Stomach (tissue), 9 donors: ENCODE results near the gene CHST14. TPM values are rescaled to one million over a fixed set of nuclear protein-coding genes. Genes with fewer than 3 reads are reported as not detected.

Experiments used
- DNase-seq, 2 donors: peaks; one replicate each; pipeline versions ENCODE4 v3.0.0 to v3.0.0-alpha.2; 2013 to 2019
- H3K27ac ChIP-seq, 5 donors: fragments of 200-600 bp in 4 of 5; sonication (generic) in 4 of 5; one replicate each; pipeline ENCODE4 v1.5.1; 2013 to 2019; ENCODE audit warnings: mild to moderate bottlenecking in 1 of 5, moderate library complexity in 1 of 5
- H3K27me3 ChIP-seq, 3 donors: fragments of 200-600 bp; sonication (generic); one replicate each; pipeline ENCODE4 v1.5.1; 2017 to 2019; ENCODE audit warnings: mixed run types in 1 of 3
- H3K36me3 ChIP-seq, 4 donors: fragments of 200-600 bp; sonication (generic); 1 replicate in 3 of 4; 2 replicates in 1 of 4; pipeline ENCODE4 v1.5.1; 2016 to 2019
- H3K4me1 ChIP-seq, 4 donors: fragments of 200-600 bp; sonication (generic); one replicate each; pipeline ENCODE4 v1.5.1; 2016 to 2019
- H3K4me3 ChIP-seq, 4 donors: fragments of 200-600 bp; sonication (generic) in 3 of 4; one replicate each; pipeline ENCODE4 v1.5.1; 2016 to 2019; ENCODE audit warnings: mild to moderate bottlenecking in 1 of 4
- H3K9me3 ChIP-seq, 4 donors: fragments of 200-600 bp; sonication (generic); one replicate each; pipeline ENCODE4 v1.5.1; 2016 to 2019
- CTCF ChIP-seq, 7 experiments: fragments of 450-650 bp in 4 of 7; fragments of 200-600 bp in 3 of 7; sonication (generic) in 3 of 7; IDR thresholded peaks; one replicate each; pipeline ENCODE4 v1.5.1; 2016 to 2019; ENCODE audit warnings: antibody characterized with exemption in 7 of 7, control low read depth in 2 of 7, mild to moderate bottlenecking in 1 of 7
- EP300 ChIP-seq: sonication (generic); formaldehyde crosslinking; IDR thresholded peaks from one replicate; pipeline ENCODE4 v1.6.1; 2017; ENCODE audit warnings: antibody characterized with exemption
- POLR2A ChIP-seq, 4 donors: fragments of 450-650 bp; IDR thresholded peaks; one replicate each; pipeline ENCODE4 v1.6.1; 2016; ENCODE audit warnings: antibody characterized with exemption in 4 of 4, control low read depth in 2 of 4, mild to moderate bottlenecking in 1 of 4, moderate library complexity in 1 of 4
- POLR2AphosphoS5 ChIP-seq, 3 donors: sonication (generic); formaldehyde crosslinking; IDR thresholded peaks; one replicate each; pipeline ENCODE4 v1.6.1; 2016; ENCODE audit warnings: antibody characterized with exemption in 3 of 3
- WGBS, 5 donors: extraction: QIAGEN DNeasy Blood & Tissue Kit in 3 of 5; methylation state at CpG; one replicate each; pipeline versions ENCODE4 v1.1.5 to v1.1.7; 2013 to 2018; 5-methylcytosine and 5-hydroxymethylcytosine counted together
- intact Hi-C: fragments of 100-400 bp; cut with DNase I; formaldehyde crosslinking; loops from one replicate; pipeline ENCODE4 v1.15.1; 2023; ENCODE audit warnings: low total_unique reads
- polyA plus RNA-seq, 3 donors: library from polyadenylated mRNA; stranded (reverse); fragments of 200-250 nt; gene quantifications; one replicate each; pipeline ENCODE4 v1.2.3, GENCODE V29; 2013
- total RNA-seq, 5 donors: library from RNA; depleted of rRNA; stranded (reverse); fragments of >200 nt; gene quantifications; one replicate each; pipeline versions ENCODE4 v1.1.0 to v1.2.3, GENCODE V29; 2014 to 2016
- donor health status: healthy with polysubstance abuse.
- donor health status: Bipolar disorder and iron deficiency.
- donor health status: healthy.

CHST14 gene
- total and polyA plus RNA-seq, 8 donors: 0.92 to 14.6 (median 5.1) TPM

GRCh38 chr15:40474581-40474980 is 3.8 kb downstream of the CHST14 start:
- Histone ChIP-seq H3K27me3 (no peaks in the 10 kb centered on the region), H3K4me1 (peaks cover 15 to 24% (median 21%) of the 10 kb centered on the region in 4 donors), H3K36me3 (no peaks in the 10 kb centered on the region), H3K4me3 (no peak overlapping the region), H3K27ac (no peak overlapping the region), H3K9me3 (no peaks in the 10 kb centered on the region)
- WGBS, 5 donors: 80 to 82% (median 81%) methylated on average over 8 of the region's 8 CpGs
- intact Hi-C loops: no loop called here
- DNase-seq: no peak
- TF ChIP-seq POLR2A (IDR thresholded peaks at IDR 0.05) (no peak), EP300 (no peak), POLR2AphosphoS5 (IDR thresholded peaks at IDR 0.05) (no peak), CTCF (IDR thresholded peaks at IDR 0.05) (no peak)

- intact Hi-C loops: no loop called here
- Histone ChIP-seq H3K27ac (no peak overlapping the region), H3K9me3 (no peaks in the 10 kb centered on the region), H3K4me3 (no peak overlapping the region), H3K27me3 (no peaks in the 10 kb centered on the region), H3K36me3 (no peaks in the 10 kb centered on the region), H3K4me1 (peaks cover 0 to 1% (median under 1%) of the 10 kb centered on the region in 4 donors)
- DNase-seq: peak in 1 of 2 donors; percentile 38
- TF ChIP-seq CTCF (IDR thresholded peaks at IDR 0.05) (no peak), POLR2AphosphoS5 (IDR thresholded peaks at IDR 0.05) (no peak), POLR2A (IDR thresholded peaks at IDR 0.05) (no peak), EP300 (no peak)
- WGBS, 5 donors: 18 to 42% (median 33%) methylated on average over 5 of the region's 5 CpGs
Observed at GRCh38 chr15:40477642-40478327, 7.0 kb downstream of the CHST14 start.

GRCh38 chr15:40479024-40479423 is 8.2 kb downstream of the CHST14 start:
- Histone ChIP-seq H3K9me3 (no peaks in the 10 kb centered on the region), H3K27ac (no peak overlapping the region), H3K36me3 (no peaks in the 10 kb centered on the region), H3K4me1 (no peaks in the 10 kb centered on the region), H3K27me3 (no peaks in the 10 kb centered on the region), H3K4me3 (no peak overlapping the region)
- intact Hi-C loops: no loop called here
- DNase-seq: no peak
- TF ChIP-seq POLR2A (IDR thresholded peaks at IDR 0.05) (no peak), POLR2AphosphoS5 (IDR thresholded peaks at IDR 0.05) (no peak), EP300 (no peak), CTCF (IDR thresholded peaks at IDR 0.05) (no peak)

- DNase-seq: no peak
- no peaks in the 10 kb centered on the region for H3K27me3 ChIP-seq
- no peak overlapping the region for H3K4me3 ChIP-seq
- no peaks in the 10 kb centered on the region for H3K9me3 ChIP-seq
- TF ChIP-seq CTCF (IDR thresholded peaks at IDR 0.05) (no peak), POLR2A (IDR thresholded peaks at IDR 0.05) (no peak), EP300 (no peak), POLR2AphosphoS5 (IDR thresholded peaks at IDR 0.05) (no peak)
- WGBS, 5 donors: 58 to 92% (median 76%) methylated on average over 1 of the region's 1 CpG
- H3K4me1 ChIP-seq: no peaks in the 10 kb centered on the region
- intact Hi-C loops: no loop called here
- H3K27ac ChIP-seq: no peak overlapping the region
- no peaks in the 10 kb centered on the region for H3K36me3 ChIP-seq
Observed at GRCh38 chr15:40481341-40482074, 10.7 kb downstream of the CHST14 start.
